MCF 10A (cell line): Measurements from ENCODE around the gene FGR. TPM values are rescaled to one million over a fixed set of nuclear protein-coding genes. Genes with fewer than 3 reads are reported as not detected.
A peak's percentile ranks its signal among the peaks of the same experiment; 100 is the strongest.

ENCODE experiments used
- BruUV-seq: library from RNA; stranded (reverse); fragments of 400-500 nt; replicated peaks from 2 replicates; lab custom pipeline; 2021; lab: Mats Ljungman, UMichigan
- CTCF ChIA-PET: fragments of 300-600 bp; sonication (Branson Sonifier 250); formaldehyde crosslinking; extraction: SDS; loops from one replicate; lab custom pipeline; 2021; ENCODE audit warnings: antibody characterized with exemption, inconsistent platforms; lab: Yijun Ruan, JAX
- POLR2A ChIA-PET: fragments of 300-600, 350-650 bp; sonication (Branson Sonifier 250); formaldehyde crosslinking; extraction: SDS; loops from one replicate; lab custom pipeline; 2020; ENCODE audit warnings: antibody characterized with exemption, inconsistent platforms; lab: Yijun Ruan, JAX
- DNase-seq: peaks from one replicate; pipeline ENCODE4 v3.0.0-alpha.2; 2018; ENCODE audit not compliant: unreplicated experiment
- H3K27ac Mint-ChIP-seq: one replicate; pipeline ENCODE4 v1.8.0; 2022; ENCODE audit warnings: mild to moderate bottlenecking, low read depth, mixed read lengths; ENCODE audit not compliant: unreplicated experiment
- H3K27me3 Mint-ChIP-seq: one replicate; pipeline ENCODE4 v1.8.0; 2022; ENCODE audit warnings: mixed read lengths; ENCODE audit not compliant: insufficient read depth, unreplicated experiment
- H3K36me3 Mint-ChIP-seq: one replicate; pipeline ENCODE4 v1.8.0; 2022; ENCODE audit warnings: mild to moderate bottlenecking, moderate library complexity, mixed read lengths; ENCODE audit not compliant: insufficient read depth, unreplicated experiment
- H3K4me1 Mint-ChIP-seq: one replicate; pipeline ENCODE4 v1.8.0; 2022; ENCODE audit warnings: mixed read lengths; ENCODE audit not compliant: insufficient read depth, unreplicated experiment
- H3K4me3 Mint-ChIP-seq: one replicate; pipeline ENCODE4 v1.8.0; 2022; ENCODE audit warnings: mild to moderate bottlenecking, moderate library complexity, mixed read lengths; ENCODE audit not compliant: unreplicated experiment
- H3K9me3 Mint-ChIP-seq: one replicate; pipeline ENCODE4 v1.8.0; 2022; ENCODE audit warnings: mixed read lengths; ENCODE audit not compliant: unreplicated experiment
- intact Hi-C: fragments of 100-400 bp; cut with micrococcal nuclease; formaldehyde crosslinking; loops from 2 replicates; pipeline ENCODE4 v1.14.1; 2022
- total RNA-seq: library from RNA; stranded (reverse); gene quantifications from 2 replicates; pipeline ENCODE4 v1.2.3, GENCODE V29; 2022
- TF ChIP-seq, protein P1 (sequence below): fragments of 200-600 bp; IDR thresholded peaks from one replicate; pipeline ENCODE4 v1.8.0; 2022; ENCODE audit warnings: antibody characterized with exemption, mild to moderate bottlenecking; ENCODE audit not compliant: unreplicated experiment

Gene FGR
- total RNA-seq, 1 experiment from 2014 or later = not detected

DNA sequence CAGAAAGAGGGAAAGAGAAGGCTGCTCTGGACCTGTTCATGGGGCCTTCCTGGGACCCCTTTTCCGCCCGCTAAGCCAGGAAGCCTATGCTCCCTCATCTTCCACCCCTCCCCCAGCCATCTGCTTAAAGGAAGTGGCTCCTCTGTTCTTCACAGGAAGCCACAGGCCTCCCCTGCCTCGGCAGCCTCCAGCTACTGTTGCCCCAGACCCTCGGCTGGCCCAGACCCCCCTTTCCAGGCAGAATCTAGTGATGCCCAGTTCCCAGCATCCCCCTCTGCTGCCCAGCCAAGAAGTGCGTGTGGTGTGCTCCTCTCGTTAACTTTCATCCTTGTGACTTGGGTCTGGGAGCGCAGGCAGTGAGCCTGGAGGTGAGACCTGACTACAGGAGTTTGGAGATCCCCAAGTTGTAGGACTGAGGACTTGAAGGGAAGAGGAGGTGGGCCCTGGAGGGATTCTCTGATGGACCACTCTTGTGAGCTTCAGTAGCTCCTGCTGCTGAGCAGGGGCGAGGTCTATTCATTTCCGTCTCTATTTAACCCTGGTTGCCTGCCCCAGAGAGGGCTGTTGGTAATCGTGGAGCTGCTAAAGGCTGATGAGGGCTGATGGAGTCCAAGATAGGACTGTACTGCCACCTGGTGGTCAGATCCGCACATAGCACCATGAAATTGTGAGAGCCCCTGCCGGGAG, 27.9 kb upstream of the FGR start:
- peak; percentile 86 for DNase-seq
- Mint-ChIP-seq H3K9me3 (no peaks in the 10 kb centered on the region), H3K36me3 (no peaks in the 10 kb centered on the region), H3K27ac (peak overlapping the region; percentile 81), H3K27me3 (no peaks in the 10 kb centered on the region), H3K4me3 (no peak overlapping the region), H3K4me1 (peaks cover 29% of the 10 kb centered on the region)
- ChIA-PET CTCF (interaction anchor here (0.6 to 3.8 kb wide), 31 partner anchors 8 to 366 kb away, joined by 3 to 160 read pairs (median 3); partner anchors contain the start of genes AHDC1 and IFI6), POLR2A (interaction anchor here (0.7 to 3.1 kb wide), 4 partner anchors 50 to 173 kb away, joined by 3 to 19 read pairs (median 4); partner anchors contain the start of gene WASF2)
- no TSS peak for BruUV-seq
- TF ChIP-seq, protein P1, sequence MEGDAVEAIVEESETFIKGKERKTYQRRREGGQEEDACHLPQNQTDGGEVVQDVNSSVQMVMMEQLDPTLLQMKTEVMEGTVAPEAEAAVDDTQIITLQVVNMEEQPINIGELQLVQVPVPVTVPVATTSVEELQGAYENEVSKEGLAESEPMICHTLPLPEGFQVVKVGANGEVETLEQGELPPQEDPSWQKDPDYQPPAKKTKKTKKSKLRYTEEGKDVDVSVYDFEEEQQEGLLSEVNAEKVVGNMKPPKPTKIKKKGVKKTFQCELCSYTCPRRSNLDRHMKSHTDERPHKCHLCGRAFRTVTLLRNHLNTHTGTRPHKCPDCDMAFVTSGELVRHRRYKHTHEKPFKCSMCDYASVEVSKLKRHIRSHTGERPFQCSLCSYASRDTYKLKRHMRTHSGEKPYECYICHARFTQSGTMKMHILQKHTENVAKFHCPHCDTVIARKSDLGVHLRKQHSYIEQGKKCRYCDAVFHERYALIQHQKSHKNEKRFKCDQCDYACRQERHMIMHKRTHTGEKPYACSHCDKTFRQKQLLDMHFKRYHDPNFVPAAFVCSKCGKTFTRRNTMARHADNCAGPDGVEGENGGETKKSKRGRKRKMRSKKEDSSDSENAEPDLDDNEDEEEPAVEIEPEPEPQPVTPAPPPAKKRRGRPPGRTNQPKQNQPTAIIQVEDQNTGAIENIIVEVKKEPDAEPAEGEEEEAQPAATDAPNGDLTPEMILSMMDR = peak; percentile 69
- intact Hi-C loops = loop anchor here (1.0 to 5.0 kb wide), 5 partner anchors 19 to 366 kb away; partner anchors contain the start of gene GPR3

DNA sequence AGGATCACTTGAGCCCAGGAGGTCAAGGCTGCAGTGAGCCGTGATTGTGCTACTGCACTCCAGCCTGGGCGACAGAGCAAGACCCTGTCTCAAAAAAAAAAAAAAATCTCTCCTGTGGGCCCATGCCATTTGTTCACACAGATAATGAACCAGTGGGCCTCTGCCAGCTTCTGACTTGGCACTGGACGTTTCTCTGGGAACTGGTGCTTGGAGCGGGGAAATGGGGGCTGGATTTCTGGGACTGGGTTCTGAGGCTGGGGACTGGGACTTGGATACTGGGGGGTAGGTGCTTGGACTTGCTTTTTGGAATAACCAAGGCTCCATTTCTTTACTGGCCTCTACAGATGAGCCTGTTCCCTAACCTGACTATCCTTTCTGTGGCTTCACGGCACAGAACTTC, 27.3 kb upstream of the FGR start:
- ChIA-PET CTCF (interaction anchor here (0.6 to 3.8 kb wide), 23 partner anchors 9 to 365 kb away, joined by 3 to 160 read pairs (median 4); partner anchors contain the start of genes AHDC1 and IFI6), POLR2A (interaction anchor here (1.4 to 3.1 kb wide), 2 partner anchors 51 to 54 kb away, joined by 6 to 19 read pairs; no protein-coding TSS in a partner anchor)
- Mint-ChIP-seq H3K27ac (no peak overlapping the region), H3K9me3 (no peaks in the 10 kb centered on the region), H3K4me3 (no peak overlapping the region), H3K27me3 (no peaks in the 10 kb centered on the region), H3K36me3 (no peaks in the 10 kb centered on the region), H3K4me1 (peaks cover 29% of the 10 kb centered on the region)
- intact Hi-C loops = loop anchor here (5.0 kb wide), 2 partner anchors 105 to 365 kb away; no protein-coding TSS in a partner anchor
- DNase-seq = no peak
- no TSS peak for BruUV-seq
- TF ChIP-seq, protein P1 = no peak

DNA sequence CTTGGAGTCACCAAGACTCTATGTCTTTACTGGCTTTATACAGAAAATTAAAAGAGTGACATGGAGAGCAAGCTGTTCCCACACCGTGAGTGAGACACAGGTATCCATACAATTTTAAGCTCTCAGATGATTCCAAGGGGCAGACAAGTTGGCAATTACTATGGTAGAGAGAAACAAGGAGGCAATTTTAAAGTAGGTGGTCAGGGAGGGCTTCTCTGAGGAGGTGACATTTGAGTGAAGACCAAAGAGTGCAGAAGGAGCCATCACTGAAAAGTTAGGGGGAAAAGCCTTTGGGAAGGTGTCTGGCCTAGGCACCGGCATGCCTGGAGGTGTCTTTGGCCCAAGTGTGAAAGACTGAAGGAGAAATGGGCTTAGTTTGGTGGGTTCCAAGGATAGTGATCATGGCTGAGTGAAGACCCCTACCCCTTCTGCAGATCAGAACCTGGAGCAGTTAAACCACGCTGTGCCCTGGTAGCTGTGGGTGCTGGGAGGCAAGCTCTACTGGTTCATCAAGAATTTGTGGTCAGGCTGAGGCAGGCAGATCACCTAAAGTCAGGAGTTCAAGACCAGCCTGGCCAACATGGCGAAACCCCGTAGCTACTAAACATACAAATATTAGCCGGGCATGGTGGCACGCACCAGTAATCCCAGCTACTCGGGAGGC, 26.6 kb upstream of the FGR start:
- intact Hi-C loops = loop anchor here (5.0 kb wide), 2 partner anchors 104 to 364 kb away; no protein-coding TSS in a partner anchor
- Mint-ChIP-seq H3K9me3 (no peaks in the 10 kb centered on the region), H3K27me3 (no peaks in the 10 kb centered on the region), H3K4me3 (no peak overlapping the region), H3K4me1 (peaks cover 29% of the 10 kb centered on the region), H3K36me3 (no peaks in the 10 kb centered on the region), H3K27ac (no peak overlapping the region)
- CTCF ChIA-PET = interaction anchor here (0.6 to 3.8 kb wide), 20 partner anchors 8 to 364 kb away, joined by 3 to 160 read pairs (median 4); partner anchors contain the start of genes AHDC1, FCN3 and IFI6
- POLR2A ChIA-PET = interaction anchor here (1.2 to 3.1 kb wide), 2 partner anchors 53 to 56 kb away, joined by 3 to 19 read pairs; no protein-coding TSS in a partner anchor
- no TSS peak for BruUV-seq
- TF ChIP-seq, protein P1 = no peak
- DNase-seq = no peak
